Activated CD8-positive, alpha-beta memory T cell treated with anti-CD3 and anti-CD28 coated beads, Interleukin-2, amount 50 U/mL, for 24 hours (primary cell): ENCODE results near the gene SPRYD3.

Experiments used
- DNase-seq: peaks from one replicate; pipeline ENCODE4 v3.0.0-alpha.2; 2020; ENCODE audit errors: extremely low read depth

Gene SPRYD3

DNA sequence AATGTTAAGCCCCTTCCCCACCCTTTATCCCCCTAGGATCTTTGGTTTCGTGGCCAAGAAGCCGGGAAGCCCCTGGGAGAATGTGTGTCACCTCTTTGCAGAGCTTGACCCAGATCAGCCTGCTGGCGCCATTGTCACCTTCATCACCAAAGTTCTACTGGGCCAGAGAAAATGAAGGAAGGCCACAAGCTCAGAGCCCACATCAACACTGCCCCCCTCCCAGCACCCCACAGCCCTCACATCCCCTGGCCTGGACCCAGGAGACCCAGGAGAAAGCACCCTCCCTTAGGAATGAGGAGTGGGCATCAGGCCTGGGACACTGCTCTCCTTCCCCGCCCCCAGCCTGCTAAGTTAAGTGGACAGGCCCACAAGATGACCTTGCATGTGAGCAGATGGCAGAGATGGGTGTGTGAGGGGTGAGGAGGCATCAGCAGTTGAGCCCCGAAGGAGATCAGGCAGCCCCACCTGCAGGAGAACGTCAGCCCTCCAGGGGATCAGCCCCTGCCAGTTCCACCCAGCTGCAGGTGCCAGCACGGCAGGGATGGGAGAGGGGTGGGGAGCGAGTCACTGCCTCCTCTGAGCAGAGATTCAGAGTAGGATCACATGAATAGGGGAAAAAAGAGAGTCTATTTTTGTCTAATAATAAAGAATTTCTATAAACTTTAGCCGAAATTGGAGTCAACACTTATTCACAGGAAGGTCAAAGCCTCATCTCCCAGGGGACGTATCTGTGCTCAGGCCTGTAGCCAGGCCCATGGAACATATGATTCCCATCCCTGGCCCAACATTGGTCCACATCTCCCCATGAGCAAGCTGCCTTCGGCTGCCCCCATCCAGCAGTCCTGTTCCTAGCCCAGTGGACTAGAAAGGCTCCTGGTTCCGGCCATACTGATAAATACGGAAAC is 15.2 kb downstream of the SPRYD3 start:
- no peak for DNase-seq

DNA sequence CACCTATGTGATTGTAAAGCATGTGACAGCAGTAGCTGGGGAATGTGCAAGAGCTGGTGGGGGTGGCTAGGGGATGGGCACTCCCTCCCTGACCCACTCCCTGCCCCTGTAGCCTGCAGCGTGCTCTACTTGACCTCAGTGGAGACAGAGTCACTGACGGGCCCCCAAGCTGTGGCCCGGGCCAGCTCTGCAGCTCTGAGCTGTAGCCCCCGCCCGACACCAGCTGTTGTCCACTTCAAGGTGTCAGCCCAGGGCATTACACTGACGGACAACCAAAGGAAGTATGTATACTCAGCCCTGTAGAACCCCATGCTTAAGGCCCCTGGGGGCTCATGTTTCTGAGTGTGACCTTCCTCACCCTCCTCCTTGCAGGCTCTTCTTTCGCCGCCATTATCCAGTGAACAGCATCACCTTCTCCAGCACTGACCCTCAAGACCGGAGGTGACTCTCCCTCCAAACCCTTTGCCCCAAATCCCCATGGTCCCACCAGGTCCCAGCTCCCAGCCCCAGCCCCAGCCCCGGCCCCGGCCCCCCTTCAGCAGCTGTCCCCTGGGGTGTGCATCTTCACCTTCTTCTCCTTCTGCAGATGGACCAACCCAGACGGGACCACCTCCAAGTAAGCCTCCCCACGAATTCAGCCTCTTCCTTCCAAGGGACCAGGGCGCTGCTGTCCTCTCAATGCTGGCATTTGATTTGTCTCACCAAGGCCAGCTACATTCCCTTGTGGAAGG is 16.0 kb downstream of the SPRYD3 start:
- no peak for DNase-seq

DNA sequence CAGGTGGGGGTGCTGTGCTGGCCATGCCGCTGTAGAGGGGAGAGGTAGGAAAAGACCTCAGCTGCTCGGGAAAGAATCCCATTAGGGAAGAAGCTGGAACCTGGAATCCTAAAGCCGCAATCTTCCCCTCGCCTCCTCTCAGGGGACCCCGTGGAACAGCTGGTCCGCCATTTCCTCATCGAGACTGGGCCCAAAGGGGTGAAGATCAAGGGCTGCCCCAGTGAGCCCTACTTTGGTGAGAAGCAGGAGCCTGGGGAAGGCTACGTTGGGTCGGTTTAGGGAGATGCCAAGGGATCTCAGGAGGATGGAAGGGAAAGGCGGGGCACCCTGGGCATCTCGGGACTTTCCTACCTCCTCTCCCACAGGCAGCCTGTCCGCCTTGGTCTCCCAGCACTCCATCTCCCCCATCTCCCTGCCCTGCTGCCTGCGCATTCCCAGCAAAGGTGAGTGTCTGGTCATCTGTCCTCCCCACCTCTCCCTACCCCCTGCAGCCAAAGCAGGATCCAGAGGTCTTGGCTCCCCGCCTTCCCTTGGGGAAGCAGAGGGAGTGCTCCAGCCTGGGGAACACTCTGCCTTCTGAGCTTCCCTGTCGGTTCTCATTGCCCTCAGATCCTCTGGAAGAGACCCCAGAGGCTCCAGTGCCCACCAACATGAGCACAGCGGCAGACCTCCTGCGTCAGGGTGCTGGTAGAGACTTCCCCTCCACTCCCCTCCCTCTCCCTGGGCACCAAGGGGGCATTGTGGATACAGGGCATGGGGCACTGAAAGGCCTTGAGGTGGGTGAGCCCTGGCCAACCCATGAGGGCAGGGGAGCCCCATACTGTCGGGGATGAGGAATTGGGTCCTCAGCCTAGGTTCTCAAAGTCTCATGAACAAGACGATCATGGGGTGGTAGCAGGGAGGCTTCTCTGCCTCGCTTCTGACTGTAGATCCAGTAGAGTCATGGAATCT is 16.9 kb downstream of the SPRYD3 start:
- DNase-seq = no peak

DNA sequence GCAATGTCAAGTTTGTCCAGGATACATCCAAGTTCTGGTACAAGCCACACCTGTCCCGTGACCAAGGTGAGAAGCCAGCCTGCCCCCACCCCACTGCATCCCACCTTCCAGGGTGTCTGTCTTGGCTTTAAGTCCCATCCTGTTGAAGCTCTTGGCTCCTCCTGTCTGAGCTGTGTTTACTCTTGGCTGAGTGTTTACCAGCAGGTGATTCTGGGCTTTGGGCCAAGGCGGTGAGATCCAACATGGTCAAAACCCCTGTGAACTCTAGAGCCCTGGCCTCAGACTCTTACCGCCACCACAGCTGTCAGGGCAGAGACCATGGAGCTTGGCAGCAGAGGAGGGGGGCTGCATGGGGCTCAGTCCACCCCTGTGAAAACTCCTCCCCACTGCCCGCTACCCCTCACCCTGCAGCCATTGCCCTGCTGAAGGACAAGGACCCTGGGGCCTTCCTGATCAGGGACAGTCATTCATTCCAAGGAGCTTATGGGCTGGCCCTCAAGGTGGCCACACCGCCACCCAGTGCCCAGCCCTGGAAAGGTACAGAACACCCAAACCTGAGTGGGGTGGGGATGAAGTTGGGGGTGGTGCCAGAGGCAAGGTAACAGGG is 17.7 kb downstream of the SPRYD3 start:
- DNase-seq = no peak

DNA sequence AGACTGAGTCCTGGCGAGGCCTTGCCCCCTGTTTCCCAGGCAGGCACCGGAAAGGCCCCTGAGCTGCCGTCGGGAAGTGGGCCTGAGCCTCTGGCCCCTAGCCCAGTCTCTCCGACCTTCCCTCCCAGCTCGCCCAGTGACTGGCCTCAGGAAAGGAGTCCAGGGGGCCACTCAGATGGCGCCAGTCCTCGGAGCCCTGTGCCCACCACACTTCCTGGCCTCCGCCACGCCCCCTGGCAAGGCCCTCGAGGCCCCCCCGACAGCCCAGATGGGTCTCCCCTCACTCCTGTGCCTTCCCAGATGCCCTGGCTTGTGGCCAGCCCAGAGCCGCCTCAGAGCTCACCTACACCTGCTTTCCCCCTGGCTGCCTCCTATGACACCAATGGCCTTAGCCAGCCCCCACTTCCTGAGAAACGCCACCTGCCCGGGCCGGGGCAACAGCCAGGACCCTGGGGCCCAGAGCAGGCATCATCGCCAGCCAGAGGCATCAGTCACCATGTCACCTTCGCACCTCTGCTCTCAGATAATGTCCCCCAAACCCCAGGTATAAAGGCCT is 18.4 kb downstream of the SPRYD3 start:
- no peak for DNase-seq

DNA sequence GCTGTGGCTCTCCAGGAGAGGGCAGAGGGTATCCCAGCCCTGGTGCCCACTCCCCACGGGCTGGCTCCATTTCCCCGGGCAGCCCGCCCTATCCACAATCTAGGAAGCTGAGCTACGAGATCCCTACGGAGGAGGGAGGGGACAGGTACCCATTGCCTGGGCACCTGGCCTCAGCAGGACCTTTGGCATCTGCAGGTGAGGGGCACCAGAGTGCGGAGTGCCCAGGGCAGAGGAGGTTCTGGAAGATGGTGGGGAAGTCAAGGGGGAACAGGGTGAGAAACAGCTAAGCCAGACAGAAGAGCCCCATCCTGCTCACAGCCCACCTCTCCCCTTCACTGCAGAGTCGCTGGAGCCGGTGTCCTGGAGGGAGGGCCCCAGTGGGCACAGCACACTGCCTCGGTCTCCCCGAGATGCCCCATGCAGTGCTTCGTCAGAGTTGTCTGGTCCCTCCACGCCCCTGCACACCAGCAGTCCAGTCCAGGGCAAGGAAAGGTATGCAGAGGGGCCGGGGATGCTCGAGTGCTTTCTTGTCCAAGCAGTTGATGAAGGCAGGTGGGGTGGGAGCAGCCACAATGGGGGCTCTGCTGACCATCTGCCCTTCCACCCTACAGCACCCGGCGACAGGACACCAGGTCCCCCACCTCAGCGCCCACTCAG is 19.0 kb downstream of the SPRYD3 start:
- no peak for DNase-seq

DNA sequence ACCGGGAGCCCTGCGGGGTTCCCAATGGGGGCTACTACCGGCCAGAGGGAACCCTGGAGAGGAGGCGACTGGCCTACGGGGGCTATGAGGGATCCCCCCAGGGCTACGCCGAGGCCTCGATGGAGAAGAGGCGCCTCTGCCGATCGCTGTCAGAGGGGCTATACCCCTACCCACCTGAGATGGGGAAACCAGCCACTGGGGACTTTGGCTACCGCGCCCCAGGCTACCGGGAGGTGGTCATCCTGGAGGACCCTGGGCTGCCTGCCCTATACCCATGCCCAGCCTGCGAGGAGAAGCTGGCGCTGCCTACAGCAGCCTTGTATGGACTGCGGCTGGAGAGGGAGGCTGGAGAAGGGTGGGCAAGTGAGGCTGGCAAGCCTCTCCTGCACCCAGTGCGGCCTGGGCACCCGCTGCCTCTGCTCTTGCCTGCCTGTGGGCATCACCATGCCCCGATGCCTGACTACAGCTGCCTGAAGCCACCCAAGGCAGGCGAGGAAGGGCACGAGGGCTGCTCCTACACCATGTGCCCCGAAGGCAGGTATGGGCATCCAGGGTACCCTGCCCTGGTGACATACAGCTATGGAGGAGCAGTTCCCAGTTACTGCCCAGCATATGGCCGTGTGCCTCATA is 19.6 kb downstream of the SPRYD3 start:
- DNase-seq = no peak

DNA sequence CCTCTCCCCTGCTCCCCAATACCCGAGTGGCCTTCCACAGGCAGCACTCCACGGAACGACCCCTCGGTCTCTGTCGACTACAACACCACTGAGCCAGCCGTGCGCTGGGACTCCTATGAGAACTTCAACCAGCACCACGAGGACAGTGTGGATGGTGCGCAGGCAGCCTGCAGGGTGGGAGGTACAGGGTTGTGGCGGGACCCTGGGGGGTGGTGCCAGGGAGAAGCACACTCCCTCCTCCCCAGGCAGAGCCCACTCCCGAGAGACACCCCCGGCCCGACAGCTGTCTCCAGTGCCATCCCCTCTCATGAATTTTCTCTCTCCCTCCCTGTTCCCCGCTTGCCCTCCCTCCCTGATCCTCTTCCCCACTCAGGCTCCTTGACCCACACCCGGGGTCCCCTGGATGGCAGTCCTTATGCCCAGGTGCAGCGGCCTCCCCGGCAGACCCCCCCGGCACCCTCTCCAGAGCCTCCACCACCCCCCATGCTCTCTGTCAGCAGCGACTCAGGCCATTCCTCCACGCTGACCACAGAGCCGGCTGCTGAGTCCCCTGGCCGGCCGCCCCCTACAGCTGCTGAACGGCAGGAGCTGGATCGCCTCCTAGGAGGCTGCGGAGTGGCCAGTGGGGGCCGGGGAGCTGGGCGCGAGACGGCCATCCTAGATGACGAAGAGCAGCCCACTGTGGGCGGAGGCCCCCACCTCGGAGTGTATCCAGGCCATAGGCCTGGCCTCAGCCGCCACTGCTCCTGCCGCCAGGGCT is 20.3 kb downstream of the SPRYD3 start:
- no peak for DNase-seq

DNA sequence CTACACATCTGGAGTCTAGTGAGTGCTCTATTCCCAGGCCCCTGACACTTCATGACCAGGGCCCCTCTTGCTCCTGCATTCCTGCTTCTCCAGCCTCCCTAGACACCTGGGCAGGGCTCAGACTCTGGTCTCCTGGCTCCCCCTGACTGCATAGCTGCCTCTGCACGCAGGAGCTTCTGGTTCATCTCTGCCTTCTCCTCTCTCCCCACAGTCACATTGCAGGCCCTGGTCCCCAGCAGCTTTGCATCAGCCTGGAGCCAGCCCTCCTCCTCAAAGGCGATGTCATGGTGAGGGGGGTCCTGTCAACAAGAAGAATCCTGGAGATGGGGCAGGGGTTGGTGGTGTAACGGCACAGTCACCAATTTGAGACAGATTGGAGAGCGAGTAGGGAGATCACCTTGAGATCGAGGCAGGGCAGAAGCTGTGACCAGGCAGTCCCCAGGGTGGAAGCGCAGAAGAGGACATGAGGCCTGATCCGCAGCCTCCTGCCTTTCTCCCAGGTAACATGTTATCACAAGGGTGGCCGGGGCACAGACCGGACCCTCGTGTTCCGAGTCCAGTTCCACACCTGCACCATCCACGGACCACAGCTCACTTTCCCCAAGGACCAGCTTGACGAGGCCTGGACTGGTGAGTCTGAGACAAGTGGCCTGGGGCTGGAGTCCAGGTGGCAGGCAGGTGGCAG is 21.2 kb downstream of the SPRYD3 start:
- DNase-seq = no peak

DNA sequence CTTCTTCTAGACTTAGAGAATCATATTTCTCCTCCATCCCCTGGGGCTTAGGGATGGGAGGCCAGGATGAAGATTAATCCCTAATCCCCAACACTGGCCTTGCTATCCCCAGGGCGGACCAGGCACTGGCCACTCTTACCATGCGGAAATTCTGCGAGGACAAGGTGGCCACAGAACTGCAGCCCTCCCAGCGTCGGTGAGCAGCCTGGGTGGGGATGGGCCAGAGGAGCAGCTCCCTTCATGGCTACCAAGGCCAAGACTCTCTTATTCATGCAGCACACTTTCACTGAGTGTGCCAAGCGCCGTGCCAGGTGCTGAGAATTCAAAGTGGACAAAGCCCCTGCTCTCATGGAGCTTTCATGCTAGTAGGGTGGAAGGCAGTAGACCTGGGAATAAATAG is 22.3 kb downstream of the SPRYD3 start:
- no peak for DNase-seq

DNA sequence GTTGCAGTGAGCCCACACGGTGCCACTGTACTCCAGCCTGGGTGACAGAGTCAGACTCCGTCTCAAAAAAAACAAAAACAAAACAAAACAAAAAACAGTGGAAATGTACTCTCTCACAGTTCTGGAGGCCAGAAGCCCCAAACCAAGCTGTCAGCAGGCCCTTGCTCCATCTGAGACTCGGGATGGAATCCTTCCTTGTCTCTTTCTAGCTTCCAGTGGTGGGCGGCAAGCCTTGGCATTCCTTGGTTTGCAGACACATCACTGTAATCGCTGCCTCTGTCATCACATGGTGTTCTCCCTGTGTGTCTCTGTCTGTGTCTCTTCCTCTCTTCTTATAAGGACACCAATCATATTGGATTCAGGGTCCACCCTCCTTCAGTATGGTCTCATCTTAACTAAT is 22.9 kb downstream of the SPRYD3 start:
- no peak for DNase-seq

DNA sequence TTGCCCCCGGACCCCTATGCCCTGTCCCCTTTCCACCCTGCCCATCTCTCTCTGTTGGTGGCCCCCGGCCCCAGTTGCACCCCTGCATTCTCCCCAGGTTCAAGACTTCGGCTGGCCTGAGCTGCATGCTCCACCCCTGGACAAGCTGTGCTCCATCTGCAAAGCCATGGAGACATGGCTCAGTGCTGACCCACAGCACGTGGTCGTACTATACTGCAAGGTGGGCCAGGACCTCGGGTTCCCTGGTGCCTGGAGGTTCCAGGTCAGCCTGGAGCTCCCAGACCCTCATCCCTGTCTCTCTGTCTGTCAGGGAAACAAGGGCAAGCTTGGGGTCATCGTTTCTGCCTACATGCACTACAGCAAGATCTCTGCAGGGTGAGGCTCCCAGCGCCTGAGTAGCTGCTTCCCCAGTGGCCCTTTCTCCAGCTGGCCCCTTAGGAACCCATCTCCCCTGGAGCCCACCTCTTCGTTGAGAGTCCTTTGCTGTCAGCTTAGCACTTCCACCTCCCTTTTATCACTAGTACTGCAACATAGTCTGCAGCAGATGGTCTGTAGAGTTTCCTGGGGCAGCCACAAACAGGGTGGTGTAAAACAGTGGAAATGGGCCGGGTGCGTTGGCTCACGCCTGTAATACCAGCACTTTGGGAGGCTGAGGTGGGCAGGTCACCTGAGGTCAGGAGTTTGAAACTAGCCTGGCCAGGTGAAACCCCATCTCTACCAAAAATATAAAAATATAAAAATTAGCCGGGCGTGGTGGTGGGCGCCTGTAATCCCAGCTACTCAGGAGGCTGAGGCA is 23.5 kb downstream of the SPRYD3 start:
- DNase-seq = no peak

DNA sequence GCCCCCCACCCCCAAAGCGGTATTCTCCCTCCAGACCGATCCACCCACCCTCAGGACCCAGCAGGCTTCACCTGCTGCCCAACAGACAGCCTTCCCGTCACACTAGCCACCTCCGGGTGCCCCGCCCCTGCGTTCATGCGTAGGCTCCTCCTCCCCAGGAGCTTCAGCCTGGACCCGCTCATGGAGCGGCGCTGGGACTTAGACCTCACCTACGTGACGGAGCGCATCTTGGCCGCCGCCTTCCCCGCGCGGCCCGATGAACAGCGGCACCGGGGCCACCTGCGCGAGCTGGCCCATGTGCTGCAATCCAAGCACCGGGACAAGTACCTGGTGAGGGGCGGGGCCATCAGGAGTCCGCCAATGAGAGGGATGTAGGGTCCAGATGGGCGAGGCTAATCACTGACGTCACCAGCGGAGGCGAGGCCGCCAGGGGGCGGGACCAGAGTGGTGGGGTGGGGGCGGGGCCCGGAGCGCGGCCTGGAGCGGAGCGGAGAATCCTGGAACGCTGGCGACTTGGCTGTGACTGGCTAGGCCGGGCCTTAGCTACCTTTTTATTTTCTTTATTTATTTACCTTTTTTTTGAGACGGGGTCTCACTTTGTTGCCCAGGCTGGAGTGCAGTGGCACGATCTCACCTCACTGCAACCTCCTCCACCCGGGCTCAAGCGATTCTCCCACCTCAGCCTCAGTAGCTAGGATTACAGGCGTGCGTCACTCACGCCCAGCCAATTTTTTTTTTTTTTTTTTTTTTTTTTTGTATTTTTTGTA is 24.9 kb downstream of the SPRYD3 start:
- DNase-seq = peak; percentile 80

DNA sequence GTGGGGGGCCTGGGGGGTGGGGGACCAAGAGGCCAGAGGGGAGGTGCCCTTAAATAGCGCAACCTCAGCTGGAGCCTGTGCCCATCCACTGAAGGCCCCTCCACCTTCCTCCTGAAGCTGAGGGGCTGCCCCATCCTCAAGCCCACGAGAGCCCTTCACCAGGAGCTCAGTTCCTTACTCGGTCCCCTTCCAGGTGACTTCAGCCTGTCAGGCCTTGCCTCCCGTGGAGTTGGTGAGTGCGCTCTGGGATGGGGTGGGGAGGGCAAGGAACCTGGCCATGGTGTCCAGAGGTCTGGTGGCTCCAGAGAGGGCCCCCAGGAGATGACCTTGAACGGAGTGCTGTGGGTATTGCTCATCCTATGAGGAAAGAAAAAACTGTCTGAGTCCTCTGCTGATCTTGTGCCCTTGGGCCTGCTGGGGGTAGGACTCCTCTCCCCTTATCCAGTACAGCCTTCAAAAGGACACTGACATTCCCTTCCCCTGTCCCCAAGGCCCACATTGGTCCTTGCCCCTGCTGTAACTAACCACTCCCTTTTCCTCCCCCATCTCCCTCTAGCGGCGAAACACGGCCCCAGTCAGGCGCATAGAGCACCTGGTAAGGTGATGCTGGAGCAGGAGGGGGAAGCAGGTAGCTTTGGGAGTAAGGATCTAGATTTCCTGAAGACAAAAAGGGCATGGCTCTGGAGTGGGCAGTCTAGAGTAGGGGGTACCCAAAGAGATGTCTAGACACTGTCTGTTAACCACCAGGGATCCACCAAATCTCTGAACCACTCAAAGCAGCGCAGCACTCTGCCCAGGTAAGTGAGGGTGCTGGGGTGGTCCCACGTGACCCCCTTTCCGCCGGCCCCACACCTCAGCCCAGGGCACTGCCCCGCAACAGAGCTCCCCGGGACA is 25.7 kb downstream of the SPRYD3 start:
- DNase-seq = no peak

DNA sequence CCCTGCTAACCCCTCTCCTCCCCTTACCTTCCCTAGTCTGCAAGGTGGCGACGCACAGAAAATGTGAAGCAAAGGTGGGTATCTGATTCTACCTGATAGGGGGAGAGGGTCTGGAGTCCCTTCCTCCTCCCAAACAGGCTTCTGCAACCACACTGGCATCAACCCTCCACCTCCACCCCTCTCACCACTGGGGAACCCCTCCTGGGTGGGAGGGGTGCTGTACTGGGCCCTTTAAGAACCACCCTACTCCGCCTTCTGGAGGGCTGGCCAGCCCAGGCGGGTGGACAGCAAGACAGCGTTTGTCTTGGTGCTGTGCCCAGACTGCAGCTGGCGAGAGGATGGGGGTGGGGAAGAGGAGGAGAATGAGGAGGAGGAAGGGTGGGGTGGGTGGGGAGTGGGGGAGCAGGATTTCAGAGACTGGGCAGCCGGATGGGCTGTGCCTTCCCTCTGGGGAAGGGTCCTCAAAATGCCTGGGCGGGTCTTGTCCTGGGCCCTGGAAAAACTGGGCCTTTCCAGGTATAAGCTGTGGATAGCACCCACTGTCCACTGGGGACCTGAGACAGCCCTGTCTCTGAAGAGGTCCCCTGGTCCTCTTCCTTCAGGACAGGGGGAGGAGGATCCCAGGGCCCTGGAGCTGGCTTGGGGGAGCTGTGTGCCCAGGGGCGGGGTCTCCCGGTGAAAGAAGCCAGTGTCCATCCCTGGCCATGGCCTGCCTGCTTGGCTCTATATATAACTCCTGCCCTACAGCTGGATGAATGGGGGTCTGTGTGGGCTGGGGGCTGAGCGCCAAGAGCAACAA is 26.6 kb downstream of the SPRYD3 start:
- DNase-seq = no peak
